Activated CD8-positive, alpha-beta memory T cell treated with anti-CD3 and anti-CD28 coated beads, Interleukin-2, amount 50 U/mL, for 48 hours (primary cell): ENCODE data around the gene DOK6.
"Not testable (repeated sequence)": the region's sequence is repeated elsewhere in the genome, so short reads cannot be mapped to it uniquely, and the experiment has no call there.

Source experiments
- DNase-seq: peaks from one replicate; pipeline ENCODE4 v3.0.0-alpha.2; 2020

The DOK6 gene

GRCh38 chr18:69834980-69835379 is 434.3 kb downstream of the DOK6 start:
- DNase-seq = not testable (repeated sequence)

- no peak for DNase-seq
Measured at GRCh38 chr18:69838003-69838402, 437.3 kb downstream of the DOK6 start.

- DNase-seq = no peak
Measured at GRCh38 chr18:69838620-69839411, 438.1 kb downstream of the DOK6 start.

GRCh38 chr18:69839497-69839896 is 438.8 kb downstream of the DOK6 start:
- DNase-seq = no peak

GRCh38 chr18:69840001-69840400 is 439.3 kb downstream of the DOK6 start:
- no peak for DNase-seq

GRCh38 chr18:69840445-69840844 is 439.8 kb downstream of the DOK6 start:
- no peak for DNase-seq

GRCh38 chr18:69841117-69841516 is 440.4 kb downstream of the DOK6 start:
- DNase-seq = no peak

GRCh38 chr18:69843015-69843414 is 442.3 kb downstream of the DOK6 start:
- no peak for DNase-seq

- no peak for DNase-seq
Measured at GRCh38 chr18:69844656-69845055, 444.0 kb downstream of the DOK6 start.

- no peak for DNase-seq
Measured at GRCh38 chr18:69845593-69846506, 445.2 kb downstream of the DOK6 start.

- no peak for DNase-seq
Measured at GRCh38 chr18:69853051-69853450, 452.4 kb downstream of the DOK6 start.

GRCh38 chr18:69854455-69854854 is 453.8 kb downstream of the DOK6 start:
- no peak for DNase-seq

GRCh38 chr18:69858897-69859296 is 458.2 kb downstream of the DOK6 start:
- no peak for DNase-seq

GRCh38 chr18:69864802-69865201 is 464.1 kb downstream of the DOK6 start:
- not testable (repeated sequence) for DNase-seq

GRCh38 chr18:69865776-69866175 is 465.1 kb downstream of the DOK6 start:
- DNase-seq = no peak

GRCh38 chr18:69866212-69866611 is 465.5 kb downstream of the DOK6 start:
- DNase-seq = no peak

GRCh38 chr18:69870736-69871135 is 470.0 kb downstream of the DOK6 start:
- no peak for DNase-seq

GRCh38 chr18:69871363-69871762 is 470.7 kb downstream of the DOK6 start:
- DNase-seq = no peak

- no peak for DNase-seq
Measured at GRCh38 chr18:69872661-69873060, 472.0 kb downstream of the DOK6 start.

GRCh38 chr18:69874058-69874457 is 473.4 kb downstream of the DOK6 start:
- DNase-seq = no peak

GRCh38 chr18:69876490-69876889 is 475.8 kb downstream of the DOK6 start:
- no peak for DNase-seq

- no peak for DNase-seq
Measured at GRCh38 chr18:69878213-69878933, 477.7 kb downstream of the DOK6 start.

- DNase-seq = not testable (repeated sequence)
Measured at GRCh38 chr18:69879051-69879450, 478.4 kb downstream of the DOK6 start.
